Posterior vena cava (tissue), 2 donors: ENCODE data around the gene HYI. TPM values are rescaled to one million over a fixed set of nuclear protein-coding genes. Genes with fewer than 3 reads are reported as not detected.

Source experiments
- DNase-seq: peaks from one replicate; pipeline ENCODE4 v3.0.0-alpha.2; 2020; ENCODE audit warnings: low spot score
- intact Hi-C, 2 donors: fragments of 100-400 bp; cut with DNase I; formaldehyde crosslinking; loops; one replicate each; pipeline versions ENCODE4 v1.14.1 to v1.14.2; 2022 to 2023
- total RNA-seq, 2 donors: library from RNA; stranded (reverse); fragmentation: NEBNext Ultra II Directional; extraction: Animal tissue kit (Norgen Biotek cat#: 25700); gene quantifications; one replicate each; pipeline ENCODE4 v1.2.1, GENCODE V29; 2021
- donor health status: DM: yes; HTN: yes; CAD: no.
- donor health status: DM: yes; HTN: yes; CAD: no.

HYI gene
- total RNA-seq, 2 donors from 2014 or later, result 27.6 to 28.8 TPM

GRCh38 chr1:43435146-43436145 is 18.3 kb downstream of the HYI start:
- peak; percentile 69 for DNase-seq
- intact Hi-C loops, result no loop called here

GRCh38 chr1:43434256-43434655 is 19.5 kb downstream of the HYI start:
- DNase-seq, result peak; percentile 64
- intact Hi-C loops, result loop anchor here in 1 of 2 donors (5.0 kb wide), 1 partner anchor 1158 kb away; no protein-coding TSS in a partner anchor

DNA sequence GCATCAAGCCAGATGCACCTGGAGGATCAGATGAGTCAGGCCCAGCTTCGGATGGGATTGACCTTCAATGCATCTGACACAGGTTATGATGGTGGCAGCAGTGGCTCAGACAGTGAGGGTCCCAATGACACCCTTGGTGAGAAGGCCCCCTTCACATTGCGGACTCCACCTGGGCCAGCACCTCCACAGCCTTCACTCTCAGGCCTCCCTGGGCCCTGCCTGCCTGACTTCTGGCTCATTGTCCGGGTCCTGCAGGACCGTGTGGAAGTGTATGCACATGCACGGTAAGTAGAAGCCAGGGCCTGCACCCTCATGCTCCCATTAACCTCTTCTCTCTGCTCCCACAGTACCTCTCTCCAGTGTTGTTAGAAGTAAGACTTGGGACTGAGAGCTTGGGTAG is 20.8 kb downstream of the HYI start:
- intact Hi-C loops, result loop anchor here in 1 of 2 donors (5.0 kb wide), 1 partner anchor 1159 kb away; no protein-coding TSS in a partner anchor
- DNase-seq, result peak; percentile 56

- peak; percentile 56 for DNase-seq
These were observed 21.4 kb downstream of the HYI start for GRCh38 chr1:43432171-43432860.

DNA sequence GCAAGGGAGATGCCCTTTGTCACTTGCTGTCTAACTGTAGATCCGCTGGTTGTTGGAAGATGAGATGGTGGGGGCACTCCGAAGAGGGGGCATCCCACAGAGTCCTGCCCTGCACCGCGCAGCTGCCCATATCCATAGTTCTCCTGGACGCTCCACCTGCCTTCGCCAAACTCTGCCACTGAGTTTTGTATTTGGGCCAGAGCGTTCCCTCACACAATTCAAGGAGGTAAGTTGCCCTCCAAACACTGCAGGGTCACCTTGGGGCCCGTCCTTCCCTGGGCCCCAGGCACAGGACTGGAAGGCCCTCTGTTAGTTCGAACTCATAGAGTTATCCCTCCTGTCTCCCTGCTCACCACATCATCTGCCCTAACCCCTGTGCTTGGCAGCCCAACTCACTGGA is 22.1 kb downstream of the HYI start:
- peak; percentile 48 for DNase-seq
- intact Hi-C loops, result loop anchor here in 1 of 2 donors (5.0 kb wide), 1 partner anchor 1161 kb away; no protein-coding TSS in a partner anchor

More at GRCh38 chr1:43432171-43432860, 21.4 kb downstream of the HYI start:
- intact Hi-C loops, result loop anchor here in 1 of 2 donors (5.0 kb wide), 1 partner anchor 1160 kb away; no protein-coding TSS in a partner anchor

DNA sequence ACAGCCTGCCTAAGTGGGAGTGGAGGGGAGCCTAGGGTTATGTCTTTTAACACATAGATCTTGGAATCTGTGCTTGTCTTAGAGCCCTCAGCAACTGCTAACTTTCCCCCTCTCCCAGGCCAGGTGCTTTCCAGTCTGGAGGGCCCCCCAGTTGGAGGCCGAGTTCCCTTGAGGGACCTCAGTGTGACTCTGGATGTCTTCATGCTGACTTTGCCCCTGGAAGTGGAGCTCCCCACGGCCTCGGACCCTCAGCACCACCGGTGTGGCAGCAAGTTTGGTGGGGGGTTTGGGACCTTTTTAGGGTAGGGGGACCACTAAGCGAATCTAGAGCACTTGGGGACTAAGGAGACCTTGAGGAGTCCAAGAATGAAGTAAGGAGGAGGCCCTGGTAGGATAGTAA is 22.9 kb downstream of the HYI start:
- intact Hi-C loops, result loop anchor here in 1 of 2 donors (5.0 kb wide), 1 partner anchor 1161 kb away; no protein-coding TSS in a partner anchor
- DNase-seq, result peak; percentile 28

- intact Hi-C loops, result loop anchor here in 1 of 2 donors (5.0 kb wide), 1 partner anchor 1731 kb away; no protein-coding TSS in a partner anchor
These were observed 25.8 kb downstream of the HYI start for GRCh38 chr1:43427941-43428340.

DNA sequence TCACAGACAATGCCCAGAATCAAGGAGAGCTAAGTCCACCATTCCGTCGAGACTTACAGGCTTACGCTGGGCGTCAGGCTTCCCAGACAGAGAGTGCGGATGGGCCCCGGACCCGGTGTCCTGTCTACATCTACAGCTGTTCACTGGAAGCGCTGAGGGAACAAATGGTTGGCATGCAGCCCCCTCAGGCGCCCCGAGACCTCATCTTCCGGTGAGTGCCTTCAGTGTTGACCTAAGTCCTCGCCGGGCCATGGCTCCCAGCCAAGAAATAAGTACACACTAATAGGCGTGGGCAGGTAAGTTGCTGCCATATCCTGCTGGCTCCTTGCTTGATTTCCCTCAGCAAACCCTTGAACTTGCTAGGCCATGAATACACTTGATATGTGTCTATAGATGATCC is 26.2 kb downstream of the HYI start:
- intact Hi-C loops, result loop anchor here in 1 of 2 donors (5.0 kb wide), 1 partner anchor 1730 kb away; no protein-coding TSS in a partner anchor
- DNase-seq, result peak; percentile 73

More at GRCh38 chr1:43427941-43428340, 25.8 kb downstream of the HYI start:
- DNase-seq, result peak; percentile 62

DNA sequence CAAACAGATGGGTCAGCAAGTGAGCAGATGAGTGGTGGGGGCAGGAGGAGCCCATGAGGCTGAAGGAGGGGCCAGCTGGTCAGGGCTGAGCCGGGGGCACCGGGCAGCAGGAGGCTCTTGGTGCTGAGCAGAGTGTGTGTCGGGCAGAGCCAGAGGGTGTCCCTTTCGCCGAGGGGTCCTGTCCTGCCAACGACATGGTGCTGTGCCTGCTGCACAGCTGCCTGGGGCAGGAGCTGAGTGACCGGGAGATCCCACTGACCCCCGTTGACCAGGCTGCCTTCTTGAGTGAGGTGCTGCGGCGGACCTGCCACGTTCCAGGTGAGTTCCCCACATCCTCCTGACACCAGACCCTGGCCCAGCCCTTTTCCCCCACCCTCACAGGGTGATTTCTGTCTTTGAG is 27.5 kb downstream of the HYI start:
- intact Hi-C loops, result loop anchor here in 1 of 2 donors (5.0 kb wide), 1 partner anchor 1729 kb away; no protein-coding TSS in a partner anchor
- DNase-seq, result peak; percentile 44

DNA sequence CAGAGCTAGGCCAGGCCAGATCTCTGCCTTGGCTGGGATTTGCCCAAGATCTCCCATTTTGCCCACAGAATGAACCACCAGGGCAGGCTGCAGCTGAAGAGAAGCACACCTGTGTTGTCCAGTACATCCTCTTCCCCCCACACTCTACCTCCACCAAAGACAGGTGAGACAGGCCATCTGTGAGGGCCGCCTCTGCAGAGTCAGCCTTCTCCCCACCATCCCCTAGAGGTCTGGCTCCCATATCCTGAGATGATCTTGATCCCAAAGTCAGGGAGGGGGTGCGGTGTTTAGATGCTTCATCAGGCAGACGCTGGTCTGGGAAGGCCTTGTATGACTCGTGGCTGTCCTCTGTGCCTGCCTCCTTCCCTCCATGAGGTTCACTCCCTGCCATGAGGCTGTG is 28.7 kb downstream of the HYI start:
- peak; percentile 34 for DNase-seq
- intact Hi-C loops, result loop anchor here in 1 of 2 donors (5.0 kb wide), 1 partner anchor 1728 kb away; no protein-coding TSS in a partner anchor

DNA sequence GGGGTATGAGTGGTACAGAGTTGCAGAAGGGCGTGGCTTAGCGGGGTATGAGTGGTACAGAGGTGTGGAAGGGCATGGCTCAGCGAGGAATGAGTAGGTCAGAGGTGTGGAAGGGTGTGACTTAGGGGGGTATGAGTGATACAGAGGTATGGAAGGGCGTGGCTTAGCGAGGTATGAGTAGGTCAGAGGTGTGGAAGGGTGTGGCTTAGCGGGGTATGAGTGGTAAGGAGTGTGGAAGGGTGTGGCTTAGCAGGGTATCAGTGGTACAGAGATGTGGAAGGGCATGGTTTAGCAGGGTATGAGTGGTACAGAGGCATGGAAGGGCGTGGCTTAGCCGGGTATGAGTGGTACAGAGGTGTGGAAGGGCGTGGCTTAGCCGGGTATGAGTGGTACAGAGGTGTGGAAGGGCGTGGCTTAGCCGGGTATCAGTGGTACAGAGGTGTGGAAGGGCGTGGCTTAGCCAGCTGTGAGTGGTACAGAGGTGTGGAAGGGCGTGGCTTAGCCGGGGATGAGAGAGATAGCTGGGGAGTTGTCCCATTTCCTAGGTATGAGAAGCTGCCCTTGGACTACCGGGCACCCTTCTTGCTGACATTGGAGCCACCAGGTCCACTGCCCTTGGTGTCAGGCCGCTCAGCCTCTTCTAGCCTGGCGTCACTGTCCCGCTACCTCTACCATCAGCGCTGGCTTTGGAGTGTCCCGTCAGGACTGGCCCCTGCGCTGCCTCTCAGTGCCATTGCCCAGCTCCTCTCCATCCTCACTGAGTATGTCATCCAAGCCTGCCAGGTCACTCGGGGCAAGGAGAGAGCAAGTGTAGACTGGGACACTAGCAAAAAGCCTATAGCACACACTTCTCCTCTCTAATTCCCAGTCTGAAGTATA is 29.8 kb downstream of the HYI start:
- intact Hi-C loops, result no loop called here
- peak; percentile 20 for DNase-seq

- DNase-seq, result peak; percentile 49
- intact Hi-C loops, result no loop called here
These were observed 30.6 kb downstream of the HYI start for GRCh38 chr1:43422995-43423671.

DNA sequence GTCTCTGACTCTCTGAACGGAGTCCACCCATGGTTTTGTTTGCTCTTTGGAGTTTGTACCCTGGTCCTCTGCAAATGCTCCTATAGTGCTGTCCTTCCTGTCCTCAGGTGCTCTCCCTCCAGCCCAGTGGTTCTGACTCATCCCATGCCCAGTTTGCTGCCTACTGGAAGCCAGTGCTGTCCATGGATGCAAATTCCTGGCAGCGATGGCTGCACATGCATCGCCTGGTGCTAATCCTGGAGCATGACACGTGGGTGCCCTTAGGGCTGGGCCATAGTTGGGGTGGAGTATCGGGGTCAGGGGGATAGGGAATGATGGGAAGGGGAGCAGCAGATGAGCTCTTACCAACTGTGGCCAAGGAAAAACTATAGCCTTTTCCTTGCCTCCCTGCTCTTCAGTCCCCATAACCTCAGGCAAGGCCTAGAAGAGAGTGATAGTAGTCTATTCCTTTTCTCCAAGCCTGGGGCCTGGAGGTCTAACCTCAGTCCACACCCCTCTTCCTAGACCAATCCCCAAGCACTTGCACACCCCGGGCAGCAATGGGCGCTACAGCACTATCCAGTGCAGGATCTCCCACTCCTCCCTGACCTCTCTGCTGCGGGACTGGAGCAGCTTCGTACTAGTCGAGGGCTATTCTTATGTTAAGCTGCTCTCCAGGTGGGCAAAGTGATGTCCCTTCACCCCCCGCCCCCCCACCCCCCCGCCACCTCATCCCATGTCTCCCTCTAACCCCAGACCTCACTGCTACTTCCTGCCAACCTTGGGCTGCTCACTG is 31.6 kb downstream of the HYI start:
- DNase-seq, result peak; percentile 57
- intact Hi-C loops, result no loop called here

DNA sequence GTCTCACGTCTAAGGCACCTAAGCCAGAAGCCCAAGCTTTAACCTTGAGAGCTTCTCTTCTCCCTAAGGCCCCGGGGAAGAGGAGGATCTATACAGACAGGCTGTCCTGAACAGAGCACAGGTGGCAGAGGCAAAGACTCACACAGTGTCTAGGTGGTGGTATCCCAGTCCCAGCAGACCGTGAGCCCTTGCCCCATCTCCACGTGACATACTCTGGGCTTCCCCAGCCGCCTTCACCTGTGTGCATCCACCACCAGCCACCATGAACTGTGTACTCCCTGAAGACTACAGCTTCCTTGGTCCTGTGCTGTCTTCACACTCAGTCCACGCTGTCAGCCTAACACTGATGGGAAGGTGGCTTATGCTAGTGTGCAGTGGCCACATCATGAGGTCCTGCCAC is 32.3 kb downstream of the HYI start:
- DNase-seq, result peak; percentile 62
- intact Hi-C loops, result no loop called here

- intact Hi-C loops, result no loop called here
- peak; percentile 30 for DNase-seq
These were observed 32.9 kb downstream of the HYI start for GRCh38 chr1:43420874-43421273.

DNA sequence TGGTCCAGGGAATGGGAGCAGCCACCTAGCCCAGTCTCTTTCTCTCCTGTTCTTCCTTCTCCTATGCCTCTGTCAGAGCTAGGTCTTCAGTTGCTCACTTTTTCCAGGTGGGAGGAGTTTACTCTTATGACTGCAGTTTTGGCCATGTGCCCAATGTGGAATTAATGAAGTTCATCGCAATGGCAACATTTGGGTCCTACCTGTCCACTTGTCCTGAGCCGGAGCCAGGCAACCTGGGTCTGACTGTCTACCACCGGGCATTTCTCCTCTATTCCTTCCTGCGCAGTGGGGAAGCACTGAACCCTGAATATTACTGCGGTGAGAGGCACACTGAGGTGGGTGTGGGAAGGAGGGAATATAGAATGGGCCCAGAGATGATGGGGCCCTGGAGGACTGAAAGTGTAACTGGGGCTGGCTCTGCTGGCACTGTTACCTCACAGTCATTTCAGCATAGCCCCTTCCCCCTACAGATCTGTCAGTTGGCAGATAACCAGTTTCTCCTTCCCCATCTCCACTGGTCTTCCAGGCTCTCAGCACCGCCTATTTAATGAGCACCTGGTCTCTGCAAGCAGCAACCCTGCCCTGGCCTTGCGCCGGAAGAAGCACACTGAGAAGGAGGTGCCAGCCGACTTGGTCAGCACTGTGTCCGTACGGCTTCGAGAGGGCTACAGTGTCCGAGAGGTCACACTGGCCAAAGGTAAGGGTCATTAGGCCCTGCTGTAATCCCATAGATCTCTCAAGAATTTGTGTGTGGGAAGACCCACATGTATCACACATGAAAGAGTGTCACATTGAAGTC is 33.9 kb downstream of the HYI start:
- intact Hi-C loops, result loop anchor here (1.0 to 5.0 kb wide), 2 partner anchors 193 kb away; no protein-coding TSS in a partner anchor
- DNase-seq, result peak; percentile 77
